Measurements from ENCODE around the gene CC2D2A. TPM values are rescaled to one million over a fixed set of nuclear protein-coding genes. Genes with fewer than 3 reads are reported as not detected.
"Not testable (repeated sequence)": the region's sequence is repeated elsewhere in the genome, so short reads cannot be mapped to it uniquely, and the experiment has no call there.

CC2D2A gene
- total RNA-seq, 1 donor from 2014 or later, result 3.2 TPM

- no peak for DNase-seq (ENCODE audit: low read depth in 2 of 2)
Measured at GRCh38 chr4:15557786-15558550, 88.3 kb downstream of the CC2D2A start.

- DNase-seq (ENCODE audit: low read depth in 2 of 2), result no peak
Measured at GRCh38 chr4:15558561-15558960, 88.9 kb downstream of the CC2D2A start.

- DNase-seq (ENCODE audit: low read depth in 2 of 2), result peak; percentile 19 to 20
Measured at GRCh38 chr4:15562114-15562513, 92.4 kb downstream of the CC2D2A start.

- DNase-seq (ENCODE audit: low read depth in 2 of 2), result no peak
Measured at GRCh38 chr4:15562623-15563022, 92.9 kb downstream of the CC2D2A start.

- no peak for DNase-seq (ENCODE audit: low read depth in 2 of 2)
Measured at GRCh38 chr4:15563871-15564270, 94.2 kb downstream of the CC2D2A start.

GRCh38 chr4:15568821-15569220 lies 99.1 kb downstream of the CC2D2A start:
- no peak for DNase-seq (ENCODE audit: low read depth in 2 of 2)

GRCh38 chr4:15569746-15570145 lies 100.1 kb downstream of the CC2D2A start:
- no peak for DNase-seq (ENCODE audit: low read depth in 2 of 2)

- DNase-seq (ENCODE audit: low read depth in 2 of 2), result peak; percentile 4 to 18
Measured at GRCh38 chr4:15575966-15576365, 106.3 kb downstream of the CC2D2A start.

GRCh38 chr4:15577508-15577907 lies 107.8 kb downstream of the CC2D2A start:
- DNase-seq (ENCODE audit: low read depth in 2 of 2), result no peak

- DNase-seq (ENCODE audit: low read depth in 2 of 2), result no peak
Measured at GRCh38 chr4:15584785-15585184, 115.1 kb downstream of the CC2D2A start.

GRCh38 chr4:15585331-15585730 lies 115.6 kb downstream of the CC2D2A start:
- DNase-seq (ENCODE audit: low read depth in 2 of 2), result no peak

- no peak for DNase-seq (ENCODE audit: low read depth in 2 of 2)
Measured at GRCh38 chr4:15586066-15586465, 116.4 kb downstream of the CC2D2A start.

GRCh38 chr4:15587649-15588048 lies 118.0 kb downstream of the CC2D2A start:
- no peak for DNase-seq (ENCODE audit: low read depth in 2 of 2)

- DNase-seq (ENCODE audit: low read depth in 2 of 2), result no peak
Measured at GRCh38 chr4:15592799-15593198, 123.1 kb downstream of the CC2D2A start.

- no peak for DNase-seq (ENCODE audit: low read depth in 2 of 2)
Measured at GRCh38 chr4:15598644-15599043, 129.0 kb downstream of the CC2D2A start.

- DNase-seq (ENCODE audit: low read depth in 2 of 2), result no peak
Measured at GRCh38 chr4:15600176-15600575, 130.5 kb downstream of the CC2D2A start.

GRCh38 chr4:15601862-15602261 lies 132.2 kb downstream of the CC2D2A start:
- DNase-seq (ENCODE audit: low read depth in 2 of 2), result no peak

- no peak for DNase-seq (ENCODE audit: low read depth in 2 of 2)
Measured at GRCh38 chr4:15605537-15605936, 135.9 kb downstream of the CC2D2A start.

- DNase-seq (ENCODE audit: low read depth in 2 of 2), result no peak
Measured at GRCh38 chr4:15610855-15611254, 141.2 kb downstream of the CC2D2A start.

GRCh38 chr4:15612136-15612535 lies 142.5 kb downstream of the CC2D2A start:
- no peak for DNase-seq (ENCODE audit: low read depth in 2 of 2)

GRCh38 chr4:15614891-15615290 lies 145.2 kb downstream of the CC2D2A start:
- not testable (repeated sequence) for DNase-seq (ENCODE audit: low read depth in 2 of 2)

GRCh38 chr4:15617407-15617806 lies 147.7 kb downstream of the CC2D2A start:
- not testable (repeated sequence) for DNase-seq (ENCODE audit: low read depth in 2 of 2)

- no peak for DNase-seq (ENCODE audit: low read depth in 2 of 2)
Measured at GRCh38 chr4:15636818-15637217, 167.1 kb downstream of the CC2D2A start.

GRCh38 chr4:15638418-15638817 lies 168.7 kb downstream of the CC2D2A start:
- no peak for DNase-seq (ENCODE audit: low read depth in 2 of 2)

Data from dermis microvascular lymphatic vessel endothelial cell (primary cell).